HepG2 (cell line): ENCODE measurements around the gene DDAH1. TPM values are rescaled to one million over a fixed set of nuclear protein-coding genes. Genes with fewer than 3 reads are reported as not detected.

Experiments
- ARID3A ChIP-seq: IDR thresholded peaks from 2 replicates; pipeline ENCODE4 v1.6.1; 2012; ENCODE audit warnings: low read depth, low read length, improper control_type of control experiment
- CBFB ChIP-seq: sonication (generic); formaldehyde crosslinking; IDR thresholded peaks from 2 replicates; pipeline ENCODE4 v1.4.0; 2020; ENCODE audit warnings: missing genetic modification reagents
- CBX1 ChIP-seq: IDR thresholded peaks from one replicate; pipeline ENCODE4 v1.6.1; 2016; ENCODE audit warnings: antibody characterized with exemption, low read depth
- ETV5 ChIP-seq: IDR thresholded peaks from 2 replicates; pipeline ENCODE4 v1.6.1; 2018; ENCODE audit warnings: missing biosample characterization, missing genetic modification reagents, inconsistent platforms, borderline replicate concordance
- HDAC2 ChIP-seq: sonication (generic); formaldehyde crosslinking; IDR thresholded peaks from 2 replicates; pipeline ENCODE4 v1.4.0; 2020; ENCODE audit warnings: missing genetic modification reagents
- MZF1 ChIP-seq: sonication (generic); formaldehyde crosslinking; IDR thresholded peaks from 2 replicates; pipeline ENCODE4 v1.8.1; 2023; ENCODE audit warnings: mild to moderate bottlenecking, missing genetic modification reagents, borderline replicate concordance
- NFAT5 ChIP-seq: sonication (generic); formaldehyde crosslinking; IDR thresholded peaks from 2 replicates; pipeline ENCODE4 v1.4.0; 2020; ENCODE audit warnings: missing genetic modification reagents
- NKX3-1 ChIP-seq: sonication (generic); formaldehyde crosslinking; IDR thresholded peaks from 2 replicates; pipeline ENCODE4 v1.5.0; 2020; ENCODE audit warnings: missing genetic modification reagents
- PCBP1 ChIP-seq: fragments of 200-400 bp; formaldehyde crosslinking; IDR thresholded peaks from 2 replicates; pipeline ENCODE4 v1.6.1; 2017; ENCODE audit warnings: mild to moderate bottlenecking, low read depth, low read length, borderline replicate concordance
- REPIN1 ChIP-seq: sonication (generic); formaldehyde crosslinking; IDR thresholded peaks from 2 replicates; pipeline ENCODE4 v1.8.0; 2022; ENCODE audit warnings: missing genetic modification reagents, low read depth, mild to moderate bottlenecking, borderline replicate concordance
- TFDP1 ChIP-seq: IDR thresholded peaks from 2 replicates; pipeline ENCODE4 v1.6.1; 2016; ENCODE audit warnings: missing compliant biosample characterization, missing genetic modification reagents, borderline replicate concordance
- ZFP82 ChIP-seq: sonication (generic); formaldehyde crosslinking; IDR thresholded peaks from 2 replicates; pipeline ENCODE4 v1.5.1; 2020; ENCODE audit warnings: mild to moderate bottlenecking, missing genetic modification reagents, borderline replicate concordance
- ZNF124 ChIP-seq: sonication (generic); formaldehyde crosslinking; IDR thresholded peaks from 2 replicates; pipeline ENCODE4 v1.4.0; 2020; ENCODE audit warnings: missing genetic modification reagents
- ZNF143 ChIP-seq: sonication (generic); formaldehyde crosslinking; IDR thresholded peaks from 2 replicates; pipeline ENCODE4 v1.4.0; 2020; ENCODE audit warnings: missing genetic modification reagents
- ZNF432 ChIP-seq: sonication (generic); formaldehyde crosslinking; IDR thresholded peaks from 2 replicates; pipeline ENCODE4 v1.5.0; 2020; ENCODE audit warnings: missing genetic modification reagents, mild to moderate bottlenecking, borderline replicate concordance
- ZNF501 ChIP-seq: sonication (generic); formaldehyde crosslinking; IDR thresholded peaks from 2 replicates; pipeline ENCODE4 v1.5.1; 2020; ENCODE audit warnings: mild to moderate bottlenecking, moderate library complexity, missing genetic modification reagents
- ZNF687 ChIP-seq: sonication (generic); formaldehyde crosslinking; IDR thresholded peaks from 2 replicates; pipeline ENCODE4 v1.5.1; 2020; ENCODE audit warnings: mild to moderate bottlenecking, missing genetic modification reagents, moderate library complexity
- ZNF737 ChIP-seq: sonication (generic); formaldehyde crosslinking; IDR thresholded peaks from 2 replicates; pipeline ENCODE4 v1.5.0; 2020; ENCODE audit warnings: missing genetic modification reagents, mild to moderate bottlenecking, borderline replicate concordance
- polyA plus RNA-seq, 8 experiments: library from polyadenylated mRNA; depleted of rRNA in 3 of 8; stranded (reverse) in 7 of 8; unstranded in 1 of 8; fragments of >200 nt; fragmentation: Illumina TruSeq in 4 of 8; extraction: Trizol in 4 of 8; gene quantifications; 2 replicates each; pipeline versions ENCODE4 v1.2.1 to v1.2.3, GENCODE V29; 2011 to 2016; ENCODE audit warnings: low read depth in 4 of 8, missing spikeins in 1 of 8, mixed read lengths in 1 of 8; ENCODE audit not compliant: insufficient read depth in 1 of 8
- total RNA-seq, 5 experiments: library from RNA; depleted of rRNA; stranded (reverse); fragments of >200 nt; fragmentation: Illumina TruSeq; extraction: Trizol; gene quantifications; 2 replicates each; pipeline ENCODE4 v1.2.3, GENCODE V29; 2016; ENCODE audit warnings: low read depth in 1 of 5

The DDAH1 gene
- total and polyA plus RNA-seq, 2 of the 13 experiments (the other 11 are each of a cell fraction or from before 2014, with no cell fraction given), result 39.7 to 64.4 TPM

- TF ChIP-seq ZNF687 (peak; percentile 42), HDAC2 (CRISPR knock-in tag) (no peak), TFDP1 (no peak), ARID3A (0 out of 2 replicates have a peak, but pooled peaks have one; percentile 38), CBX1 (no peak), ZNF501 (CRISPR knock-in tag) (no peak), MZF1 (CRISPR knock-in tag) (no peak), ZNF143 (CRISPR knock-in tag) (no peak), ETV5 (no peak), PCBP1 (no peak), NFAT5 (CRISPR knock-in tag) (no peak), NKX3-1 (CRISPR knock-in tag) (no peak), REPIN1 (no peak), ZNF124 (CRISPR knock-in tag) (no peak), ZFP82 (no peak), ZNF432 (CRISPR knock-in tag) (no peak), ZNF737 (CRISPR knock-in tag) (no peak), CBFB (CRISPR knock-in tag) (no peak)
Measured at GRCh38 chr1:85502625-85503083, 37.7 kb upstream of the DDAH1 start (continued).
